OCI-LY7 (cell line): Measurements from ENCODE around the gene KNCN.

Experiments used
- EZH2phosphoT487 ChIP-seq: fragments of 200-600 bp; sonication (generic); IDR thresholded peaks from 2 replicates; pipeline ENCODE4 v1.6.1; 2018; ENCODE audit warnings: low read depth, borderline replicate concordance, mild to moderate bottlenecking, mixed run types, antibody characterized with exemption, low read length, moderate library complexity, mixed read lengths
- TF ChIP-seq, protein P1 (sequence below): fragments of 200-600 bp; sonication (generic); conservative IDR thresholded peaks from 2 replicates; pipeline ENCODE4 v1.5.1; 2014; ENCODE audit warnings: mild to moderate bottlenecking, antibody characterized with exemption, low read length, moderate library complexity, mixed read lengths

- TF ChIP-seq, protein P1, sequence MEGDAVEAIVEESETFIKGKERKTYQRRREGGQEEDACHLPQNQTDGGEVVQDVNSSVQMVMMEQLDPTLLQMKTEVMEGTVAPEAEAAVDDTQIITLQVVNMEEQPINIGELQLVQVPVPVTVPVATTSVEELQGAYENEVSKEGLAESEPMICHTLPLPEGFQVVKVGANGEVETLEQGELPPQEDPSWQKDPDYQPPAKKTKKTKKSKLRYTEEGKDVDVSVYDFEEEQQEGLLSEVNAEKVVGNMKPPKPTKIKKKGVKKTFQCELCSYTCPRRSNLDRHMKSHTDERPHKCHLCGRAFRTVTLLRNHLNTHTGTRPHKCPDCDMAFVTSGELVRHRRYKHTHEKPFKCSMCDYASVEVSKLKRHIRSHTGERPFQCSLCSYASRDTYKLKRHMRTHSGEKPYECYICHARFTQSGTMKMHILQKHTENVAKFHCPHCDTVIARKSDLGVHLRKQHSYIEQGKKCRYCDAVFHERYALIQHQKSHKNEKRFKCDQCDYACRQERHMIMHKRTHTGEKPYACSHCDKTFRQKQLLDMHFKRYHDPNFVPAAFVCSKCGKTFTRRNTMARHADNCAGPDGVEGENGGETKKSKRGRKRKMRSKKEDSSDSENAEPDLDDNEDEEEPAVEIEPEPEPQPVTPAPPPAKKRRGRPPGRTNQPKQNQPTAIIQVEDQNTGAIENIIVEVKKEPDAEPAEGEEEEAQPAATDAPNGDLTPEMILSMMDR, result no peak
- TF ChIP-seq EZH2phosphoT487, result no peak
These were observed 45.4 kb upstream of the KNCN start for GRCh38 chr1:46596846-46597245.
